Measurements from ENCODE around the gene GSTA3. TPM values are rescaled to one million over a fixed set of nuclear protein-coding genes. Genes with fewer than 3 reads are reported as not detected.

Gene GSTA3
- not detected in 2 replicates for total RNA-seq (2016; rRNA removed; fragmentation: Illumina TruSeq; extraction: Trizol)
- not detected in 2 replicates for total RNA-seq (2016; cell fraction: cytosol; rRNA removed; fragmentation: Illumina TruSeq; extraction: Trizol; ENCODE audit: low read depth)
- total RNA-seq (2016; cell fraction: insoluble cytoplasmic fraction; rRNA removed; fragmentation: Illumina TruSeq; extraction: Trizol): not detected in 2 replicates
- not detected in 2 replicates for total RNA-seq (2016; cell fraction: membrane; rRNA removed; fragmentation: Illumina TruSeq; extraction: Trizol)
- total RNA-seq (2016; cell fraction: nucleus; rRNA removed; fragmentation: Illumina TruSeq; extraction: Trizol): not detected in 2 replicates
- polyA plus RNA-seq (2011; rRNA removed): not detected in 2 replicates
- polyA plus RNA-seq (2011; cell fraction: cytosol; rRNA removed): not detected in 2 replicates
- not detected in 2 replicates for polyA plus RNA-seq (2011; cell fraction: nucleus; rRNA removed)
- not detected in 2 replicates for polyA plus RNA-seq (2012)
- polyA plus RNA-seq (2016; cell fraction: cytosol; fragmentation: Illumina TruSeq; extraction: Trizol; ENCODE audit: low read depth): not detected in 2 replicates
- not detected in 2 replicates for polyA plus RNA-seq (2016; cell fraction: insoluble cytoplasmic fraction; fragmentation: Illumina TruSeq; extraction: Trizol; ENCODE audit: low read depth)
- polyA plus RNA-seq (2016; cell fraction: membrane; fragmentation: Illumina TruSeq; extraction: Trizol; ENCODE audit: low read depth): not detected in 2 replicates
- polyA plus RNA-seq (2016; cell fraction: nucleus; fragmentation: Illumina TruSeq; extraction: Trizol; ENCODE audit: insufficient read depth, low read depth): not detected in 2 replicates
- polyA minus RNA-seq (2011; rRNA and poly(A)+ RNA removed; ENCODE audit: low replicate concordance): not detected in 2 replicates
- not detected in 2 replicates for polyA minus RNA-seq (2011; cell fraction: cytosol; rRNA and poly(A)+ RNA removed)
- polyA minus RNA-seq (2011; cell fraction: nucleus; rRNA and poly(A)+ RNA removed): not detected in 2 replicates
- Bru-seq, nascent RNA: not detected
- BruChase-seq, experiment 1, labeled RNA remaining after a 6-hour chase: not detected
- BruChase-seq, experiment 2, labeled RNA remaining after a 2-hour chase: not detected
- long read RNA-seq, experiment 1: 0 reads
- long read RNA-seq, experiment 2: 0 reads

GRCh38 chr6:52909531-52909930, at the start of gene GSTA3:
Gene GSTA3, minus strand, starts transcription at chr6:52909698. Its CDS starts 3,864 bp downstream, at chr6:52905834.
- H3K4me3 ChIP-seq (replicated peaks in 1 of 3; ENCODE audit: insufficient read depth in 1 of 3, low read depth in 2 of 3, low read length in 3 of 3): no peak within 1 kb of the TSS
- intact Hi-C loops (cut with micrococcal nuclease; ENCODE audit: unreplicated experiment) (no loop called here), in situ Hi-C loops (cut with HindIII; ENCODE audit: extremely low pct_ligation_motif_present, low pct_unique_long_range_greater_than_20kb) (no loop called here)
- no peak within 1 kb of the TSS for H2AFZ ChIP-seq (ENCODE audit: low read length)
- peaks cover 0 to 6% of the 10 kb centered on the region in 2 experiments; a peak in 3 of 5 replicates for H3K27me3 ChIP-seq (ENCODE audit: control insufficient read depth in 1 of 2, insufficient read depth in 2 of 2, low read length in 2 of 2)
- H4K20me1 ChIP-seq (ENCODE audit: insufficient read depth, low read length): no peaks in the 10 kb centered on the region
- H3K9ac ChIP-seq (ENCODE audit: insufficient read depth, low read depth, low read length): no peak within 1 kb of the TSS
- ChIA-PET CTCF (ENCODE audit: low intra/inter-chr PET ratio, low total read pairs) (no interaction called here), POLR2A (no interaction called here)
- H3K36me3 ChIP-seq (replicated peaks in 1 of 2; ENCODE audit: control insufficient read depth in 1 of 2, insufficient read depth in 2 of 2, low read length in 2 of 2): no peaks in the 10 kb centered on the region
- BruUV-seq (replicated peaks): no TSS peak
- no peak within 1 kb of the TSS for H3K4me2 ChIP-seq (ENCODE audit: low read depth, low read length)
- no peak for FAIRE-seq
- H3K4me1 ChIP-seq (ENCODE audit: insufficient read depth, low read length): peaks cover 6% of the 10 kb centered on the region; the same call in 1 of the 2 replicates
- 7% methylated on average over 2 of the region's 2 CpGs for whole genome bisulfite sequencing (ENCODE audit: low lambda C conversion rate)
- no peaks in the 10 kb centered on the region for H3K9me3 ChIP-seq (ENCODE audit: low read length)
- no peaks in the 10 kb centered on the region for H3K79me2 ChIP-seq (ENCODE audit: insufficient read depth, low read length)
- no peak within 1 kb of the TSS for H3K27ac ChIP-seq (ENCODE audit: extremely low read length, insufficient read depth, low read length)
- TF ChIP-seq GPN1 (CRISPR knock-in tag; IDR thresholded peaks at IDR 0.05; ENCODE audit: borderline replicate concordance) (no peak), CREM (IDR thresholded peaks at IDR 0.05) (no peak), CREM (CRISPR knock-in tag; IDR thresholded peaks at IDR 0.05) (no peak), ZMYM2 (CRISPR knock-in tag; IDR thresholded peaks at IDR 0.05) (no peak), JUND (CRISPR knock-in tag; IDR thresholded peaks at IDR 0.05) (no peak), ZNF430 (CRISPR knock-in tag; IDR thresholded peaks at IDR 0.05) (no peak), SKI (IDR thresholded peaks at IDR 0.05; ENCODE audit: partially characterized antibody) (peak; percentile 32), SMAD9 (CRISPR knock-in tag; IDR thresholded peaks at IDR 0.05) (no peak)
- no peak for DNase-seq (ENCODE audit: low spot score)
- peak; percentile 74 for ATAC-seq

Data from HepG2 (cell line).